HG02763 (cell line): ENCODE data around the gene CCDC40.
A peak's percentile ranks its signal among the peaks of the same experiment; 100 is the strongest.

Experiments used
- ATAC-seq: cut with Tn5 transposase; IDR thresholded peaks from one replicate; pipeline ENCODE4 v1.9.1; 2021; ENCODE audit warnings: mild to moderate bottlenecking, moderate library complexity; ENCODE audit not compliant: unreplicated experiment

CCDC40 gene

GRCh38 chr17:80100035-80100323, 63.5 kb downstream of the CCDC40 start:
- no peak for ATAC-seq

GRCh38 chr17:80101011-80101945, 64.8 kb downstream of the CCDC40 start, which contains the start of gene GAA:
GAA (plus strand) TSS chr17:80101581; CDS start chr17:80104587, 3,006 bp downstream.
- ATAC-seq, result peak; percentile 71

GRCh38 chr17:80101946-80102663, 65.7 kb downstream of the CCDC40 start:
- no peak for ATAC-seq

- no peak for ATAC-seq
Observed at GRCh38 chr17:80102664-80103448, 66.4 kb downstream of the CCDC40 start.

GRCh38 chr17:80103449-80104085, 67.1 kb downstream of the CCDC40 start:
- ATAC-seq, result no peak

GRCh38 chr17:80104321-80104955, 68.0 kb downstream of the CCDC40 start:
- no peak for ATAC-seq

- no peak for ATAC-seq
Observed at GRCh38 chr17:80104956-80105375, 68.5 kb downstream of the CCDC40 start.

GRCh38 chr17:80105762-80106161, 69.3 kb downstream of the CCDC40 start:
- no peak for ATAC-seq

- ATAC-seq, result no peak
Observed at GRCh38 chr17:80106176-80106575, 69.7 kb downstream of the CCDC40 start.

GRCh38 chr17:80106751-80107150, 70.3 kb downstream of the CCDC40 start:
- no peak for ATAC-seq

GRCh38 chr17:80107231-80108021, 71.0 kb downstream of the CCDC40 start:
- ATAC-seq, result no peak

- no peak for ATAC-seq
Observed at GRCh38 chr17:80108036-80108971, 71.9 kb downstream of the CCDC40 start.

GRCh38 chr17:80109066-80109660, 72.7 kb downstream of the CCDC40 start:
- no peak for ATAC-seq

- no peak for ATAC-seq
Observed at GRCh38 chr17:80109713-80110446, 73.4 kb downstream of the CCDC40 start.

- ATAC-seq, result no peak
Observed at GRCh38 chr17:80110447-80110812, 74.0 kb downstream of the CCDC40 start.

- ATAC-seq, result no peak
Observed at GRCh38 chr17:80110927-80111701, 74.7 kb downstream of the CCDC40 start.
